HG03342 (cell line): ENCODE results near the gene C6orf15.
"Not testable (repeated sequence)": the region's sequence is repeated elsewhere in the genome, so short reads cannot be mapped to it uniquely, and the experiment has no call there.

Source experiments
- ATAC-seq: cut with Tn5 transposase; IDR thresholded peaks from one replicate; pipeline ENCODE4 v1.9.1; 2021; ENCODE audit warnings: mild to moderate bottlenecking, moderate library complexity; ENCODE audit not compliant: unreplicated experiment

C6orf15 gene

DNA sequence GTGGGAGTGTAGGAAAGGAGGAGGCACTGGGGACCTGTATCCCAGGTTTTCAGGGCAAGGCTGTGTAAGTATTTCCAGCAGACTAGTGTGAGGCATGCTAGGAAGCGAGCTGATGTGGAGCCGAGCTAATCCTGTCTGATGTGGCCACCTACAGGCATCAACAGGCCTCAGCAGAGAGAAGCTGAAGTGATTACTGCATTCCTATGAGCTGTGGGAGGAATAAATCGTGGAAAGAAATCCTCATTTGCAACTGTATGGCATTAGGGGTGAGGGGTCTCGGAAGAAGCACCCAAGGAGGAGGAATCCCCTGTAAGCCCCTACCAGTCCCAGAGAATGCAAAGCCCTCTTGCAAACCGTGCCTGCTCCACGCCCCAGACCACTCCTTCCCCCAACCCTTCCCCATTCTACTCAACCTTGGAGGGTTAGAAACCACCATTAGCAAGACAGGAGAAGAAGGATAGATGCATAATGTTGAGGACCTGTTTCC, 41.6 kb downstream of the C6orf15 start:
- no peak for ATAC-seq

DNA sequence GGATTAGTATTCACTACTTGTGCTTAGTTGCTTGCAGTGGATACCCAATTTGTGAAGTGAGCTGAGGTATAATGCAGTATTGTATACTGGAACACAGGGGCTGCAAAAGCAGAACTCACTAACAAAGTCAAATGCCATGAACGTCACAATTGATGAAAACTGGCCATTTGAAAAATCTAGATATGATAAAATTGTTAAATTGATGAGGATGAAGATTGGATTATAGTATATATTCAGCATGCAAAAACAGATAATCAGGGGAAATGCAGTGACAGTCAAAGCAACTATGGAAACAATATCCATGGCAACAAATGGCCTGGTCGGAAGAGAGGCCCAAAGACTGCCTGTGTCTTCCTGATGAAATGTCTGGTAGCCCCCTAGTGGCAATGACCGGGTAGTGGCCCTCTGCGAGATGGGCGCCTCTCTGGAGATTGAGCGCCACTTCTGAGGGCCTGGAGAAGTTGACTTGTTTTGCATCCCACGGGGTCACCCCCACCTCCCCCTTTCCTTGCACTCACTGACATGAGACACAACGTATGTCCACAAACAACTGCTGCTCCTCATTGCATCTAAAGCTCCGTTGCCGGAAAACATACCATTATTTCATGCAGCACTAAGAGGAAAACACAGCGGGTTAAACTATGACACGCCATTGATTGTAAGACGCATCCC, 43.6 kb downstream of the C6orf15 start:
- ATAC-seq: no peak

DNA sequence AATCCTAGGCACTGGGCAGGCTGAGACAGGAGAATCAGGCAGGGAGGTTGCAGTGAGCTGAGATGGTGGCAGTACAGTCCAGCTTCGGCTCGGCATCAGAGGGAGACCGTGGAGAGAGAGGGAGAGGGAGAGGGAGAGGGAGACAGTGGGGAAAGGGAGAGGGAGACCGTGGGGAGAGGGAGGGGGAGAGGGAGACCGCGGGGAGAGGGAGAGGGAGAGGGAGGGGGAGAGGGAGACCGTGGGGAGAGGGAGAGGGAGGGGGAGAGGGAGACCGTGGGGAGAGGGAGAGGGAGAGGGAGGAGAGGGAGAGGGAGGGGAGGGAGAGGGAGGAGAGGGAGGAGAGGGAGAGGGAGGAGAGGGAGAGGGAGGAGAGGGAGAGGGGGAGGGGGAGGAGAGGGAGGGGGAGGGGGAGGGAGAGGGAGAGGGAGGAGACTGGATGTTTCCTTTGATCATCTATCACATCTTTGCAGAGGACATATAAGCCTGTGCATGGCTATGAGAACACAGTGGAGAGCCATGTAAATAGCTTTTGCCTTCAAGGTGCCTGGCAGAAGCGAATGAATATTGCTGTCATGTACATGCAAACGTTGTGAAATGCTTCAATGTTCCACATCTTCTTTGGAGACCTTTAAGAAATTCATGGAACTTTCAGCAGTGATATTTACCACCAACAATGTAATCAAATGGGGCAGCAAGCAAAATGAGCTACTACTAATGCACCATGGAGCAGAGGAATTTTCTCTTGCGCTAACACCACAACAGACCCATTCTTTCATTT, 44.3 kb downstream of the C6orf15 start:
- not testable (repeated sequence) for ATAC-seq

DNA sequence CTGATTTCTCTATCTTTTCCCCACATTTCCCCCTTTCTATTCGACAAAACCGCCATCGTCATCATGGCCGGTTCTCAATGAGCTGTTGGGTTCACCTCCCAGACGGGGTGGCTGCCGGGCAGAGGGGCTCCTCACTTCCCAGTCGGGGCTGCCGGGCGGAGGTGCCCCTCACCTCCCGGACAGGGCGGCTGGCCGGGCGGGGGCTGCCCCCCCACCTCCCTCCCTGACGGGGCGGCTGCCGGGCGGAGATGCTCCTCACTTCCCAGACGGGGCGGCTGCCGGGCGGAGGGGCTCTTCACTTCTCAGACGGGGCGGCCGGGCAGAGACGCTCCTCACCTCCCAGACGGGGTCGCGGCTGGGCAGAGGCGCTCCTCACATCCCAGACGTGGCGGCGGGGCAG, 45.3 kb downstream of the C6orf15 start:
- ATAC-seq: not testable (repeated sequence)

DNA sequence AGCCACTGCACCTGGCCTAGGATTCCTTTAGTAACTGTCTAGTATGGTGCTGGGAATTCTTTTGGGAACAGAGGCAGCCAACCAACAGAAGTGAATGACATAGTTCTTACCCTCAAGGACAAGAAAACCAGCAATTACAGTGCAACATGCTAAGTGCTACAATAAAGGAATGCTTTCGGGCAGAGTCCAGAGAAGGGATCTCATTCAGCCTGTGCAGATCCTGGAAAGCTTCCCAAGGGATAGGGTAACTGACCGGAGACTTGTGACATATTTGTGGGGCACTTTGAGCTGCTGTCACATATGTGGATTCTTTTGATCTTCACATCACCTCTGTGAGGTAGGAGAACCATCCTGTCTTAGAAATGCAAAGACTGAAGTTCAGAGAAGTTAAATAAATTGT, 46.8 kb downstream of the C6orf15 start:
- ATAC-seq: no peak

DNA sequence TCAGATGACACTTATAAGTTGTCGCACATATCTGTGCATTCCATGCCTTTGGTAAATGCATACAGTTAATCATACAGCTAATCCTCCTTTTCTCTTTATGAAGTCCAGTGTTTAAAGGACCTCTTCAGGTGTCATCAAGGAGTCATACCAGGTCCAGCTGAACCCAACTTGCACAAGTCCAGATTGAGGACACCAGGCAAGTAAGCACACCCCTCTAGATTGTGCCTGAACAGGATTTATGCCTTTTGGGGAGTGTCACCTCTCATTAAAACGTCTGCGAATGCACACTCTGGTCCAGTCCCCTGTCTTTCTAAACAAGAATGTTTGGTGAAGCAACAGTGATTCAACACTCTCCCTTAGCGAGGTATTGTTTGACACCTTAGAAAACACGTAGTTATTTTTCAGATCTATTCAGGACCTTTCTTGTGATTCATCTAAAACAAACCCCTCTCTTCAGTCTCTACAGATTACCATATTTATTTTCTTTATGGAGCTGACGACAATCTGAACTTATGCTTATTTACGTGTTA, 48.4 kb downstream of the C6orf15 start:
- ATAC-seq: no peak
